Right hindlimb (tissue), 1 donor: ENCODE results near the gene DDX55.
"Not testable (repeated sequence)": the region's sequence is repeated elsewhere in the genome, so short reads cannot be mapped to it uniquely, and the experiment has no call there.

ENCODE experiments used
- DNase-seq: peaks from one replicate; pipeline ENCODE4 v3.0.0-alpha.2; 2018

The DDX55 gene

GRCh38 chr12:123601602-123602489 lies at the start of gene DDX55:
TSS of gene DDX55 (plus strand) at chr12:123602099. CDS start at chr12:123602149, 50 bp downstream.
- DNase-seq = peak; percentile 86

GRCh38 chr12:123554136-123554535 lies 47.8 kb upstream of the DDX55 start:
- not testable (repeated sequence) for DNase-seq

- DNase-seq = not testable (repeated sequence)
Observed at GRCh38 chr12:123554843-123555242, 47.1 kb upstream of the DDX55 start.

GRCh38 chr12:123558487-123558886 lies 43.4 kb upstream of the DDX55 start:
- DNase-seq = not testable (repeated sequence)

GRCh38 chr12:123559468-123559867 lies 42.4 kb upstream of the DDX55 start:
- no peak for DNase-seq

GRCh38 chr12:123571343-123571813 lies 30.5 kb upstream of the DDX55 start:
- DNase-seq = no peak

- no peak for DNase-seq
Observed at GRCh38 chr12:123572391-123572790, 29.5 kb upstream of the DDX55 start.

- no peak for DNase-seq
Observed at GRCh38 chr12:123573870-123574269, 28.0 kb upstream of the DDX55 start.

- DNase-seq = no peak
Observed at GRCh38 chr12:123576611-123577010, 25.3 kb upstream of the DDX55 start.

GRCh38 chr12:123578243-123578642 lies 23.7 kb upstream of the DDX55 start:
- no peak for DNase-seq

GRCh38 chr12:123578829-123579228 lies 23.1 kb upstream of the DDX55 start:
- not testable (repeated sequence) for DNase-seq

- DNase-seq = no peak
Observed at GRCh38 chr12:123580772-123581171, 21.1 kb upstream of the DDX55 start.

- DNase-seq = no peak
Observed at GRCh38 chr12:123591702-123592481, 10.0 kb upstream of the DDX55 start.

- DNase-seq = no peak
Observed at GRCh38 chr12:123595729-123596128, 6.2 kb upstream of the DDX55 start.

- no peak for DNase-seq
Observed at GRCh38 chr12:123597100-123597499, 4.8 kb upstream of the DDX55 start.

- no peak for DNase-seq
Observed at GRCh38 chr12:123598522-123598921, 3.4 kb upstream of the DDX55 start.

- DNase-seq = no peak
Observed at GRCh38 chr12:123599310-123599709, 2.6 kb upstream of the DDX55 start.

GRCh38 chr12:123599721-123600120 lies 2.2 kb upstream of the DDX55 start:
- DNase-seq = no peak

- no peak for DNase-seq
Observed at GRCh38 chr12:123602651-123603195, 824 bp downstream of the DDX55 start.

- not testable (repeated sequence) for DNase-seq
Observed at GRCh38 chr12:123603495-123603894, 1.6 kb downstream of the DDX55 start.

GRCh38 chr12:123607756-123608155 lies 5.9 kb downstream of the DDX55 start:
- DNase-seq = no peak

- no peak for DNase-seq
Observed at GRCh38 chr12:123608182-123608581, 6.3 kb downstream of the DDX55 start.

GRCh38 chr12:123614110-123614509 lies 12.2 kb downstream of the DDX55 start:
- DNase-seq = no peak
